GM18507 (cell line): Measurements from ENCODE around the gene ITK.
A peak's percentile ranks its signal among the peaks of the same experiment; 100 is the strongest.

ENCODE experiments used
- DNase-seq: peaks from one replicate; pipeline ENCODE4 v3.0.0; 2011; ENCODE audit warnings: low read depth; ENCODE audit not compliant: insufficient read length; ENCODE audit errors: extremely low spot score
- FAIRE-seq: peaks from 2 replicates; lab custom pipeline; 2011; peaks lifted over from hg19 to GRCh38; lab: Jason Lieb, UNC

The ITK gene

DNA sequence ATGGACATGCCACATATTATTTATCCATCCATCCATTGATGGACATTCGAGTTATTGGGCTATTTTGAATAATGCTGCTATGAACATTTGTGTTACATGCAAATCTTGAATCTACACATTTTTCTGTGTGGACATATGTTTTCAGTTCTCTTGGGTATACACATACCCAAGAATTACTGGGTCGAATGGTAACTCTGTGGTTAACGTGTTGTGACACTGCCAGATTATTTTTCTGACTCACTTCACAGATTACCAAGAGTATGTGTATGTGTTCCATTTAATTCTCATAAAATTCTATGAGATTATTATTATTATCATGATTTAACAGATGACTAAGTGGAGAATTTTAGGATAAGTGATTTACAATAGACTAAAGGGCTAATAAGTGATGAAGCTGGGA is 112.0 kb downstream of the ITK start:
- FAIRE-seq: peak; percentile 33
- DNase-seq: no peak

DNA sequence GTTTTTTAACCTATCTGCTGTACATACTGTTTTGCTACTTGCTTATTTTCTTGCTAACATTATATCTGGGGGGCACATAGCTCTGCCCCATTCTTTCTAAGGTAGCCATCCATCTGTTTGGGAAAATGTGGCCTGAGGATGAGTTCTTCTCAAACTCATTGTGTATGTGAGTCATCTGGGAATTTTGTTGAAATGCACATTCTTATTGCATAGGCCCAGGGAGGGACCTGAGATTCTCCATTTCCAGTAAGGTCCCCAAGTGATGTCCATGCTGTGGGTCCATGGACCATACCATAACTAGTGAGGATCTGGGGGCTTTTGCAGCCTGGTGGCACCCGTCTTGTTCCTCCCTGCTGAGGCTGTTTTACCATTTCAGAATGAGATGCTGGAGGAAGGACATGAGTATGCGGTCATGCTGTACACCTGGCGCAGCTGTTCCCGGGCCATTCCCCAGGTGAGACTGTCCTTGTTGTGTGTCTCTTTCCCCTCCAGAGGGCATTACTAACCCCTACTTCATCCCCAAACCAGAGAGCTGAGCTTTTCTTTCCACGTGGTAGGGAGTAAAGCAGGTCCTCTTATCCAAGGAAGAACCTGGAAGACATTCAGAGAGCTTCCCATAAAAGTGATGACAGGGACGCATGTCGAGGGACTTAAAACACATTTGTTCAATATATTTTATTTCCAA is 113.9 kb downstream of the ITK start:
- DNase-seq: no peak
- FAIRE-seq: no peak

DNA sequence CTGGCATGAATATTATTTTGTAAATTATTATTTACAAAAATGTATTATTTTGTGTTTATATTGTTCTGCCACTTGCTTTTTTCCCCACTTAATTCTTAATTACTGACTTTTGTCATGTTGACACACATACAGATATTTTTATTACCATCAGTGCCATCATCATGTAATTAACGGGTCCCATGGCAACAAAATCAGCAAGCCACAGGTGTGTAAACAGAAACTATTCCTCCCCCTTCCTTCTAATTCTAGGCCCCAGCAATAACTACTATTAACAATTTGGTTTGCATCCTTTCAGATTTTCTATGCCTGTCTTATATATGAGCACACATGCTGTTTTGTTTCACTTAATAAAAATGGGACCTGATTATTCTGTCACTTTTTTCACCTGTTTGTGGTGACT is 114.6 kb downstream of the ITK start:
- DNase-seq: no peak
- FAIRE-seq: no peak

GRCh38 chr5:157300564-157300963 is 119.9 kb downstream of the ITK start:
- no peak for FAIRE-seq
- no peak for DNase-seq

GRCh38 chr5:157301066-157301465 is 120.4 kb downstream of the ITK start:
- FAIRE-seq (no peak), DNase-seq (no peak)

DNA sequence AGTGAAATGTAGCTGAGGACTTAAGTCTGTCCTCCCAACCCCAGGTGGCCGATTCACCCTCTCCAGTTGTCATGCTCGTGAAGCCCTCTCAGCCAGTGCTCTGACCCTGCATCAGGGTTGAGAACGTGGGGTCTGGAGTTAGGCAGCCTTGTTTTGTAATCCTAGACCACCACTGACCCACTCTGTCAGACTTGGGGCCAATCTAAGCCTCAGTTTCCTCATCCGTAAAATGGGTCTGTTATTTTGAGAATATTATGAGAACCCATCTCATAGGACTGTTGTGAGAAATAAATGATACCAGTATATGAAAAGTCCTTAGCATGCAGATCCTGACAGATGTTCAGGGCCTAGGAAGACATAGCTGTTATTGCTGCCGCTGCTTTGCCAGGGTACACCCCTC is 122.4 kb downstream of the ITK start:
- DNase-seq (no peak), FAIRE-seq (no peak)

- DNase-seq: no peak
- no peak for FAIRE-seq
Measured at GRCh38 chr5:157303667-157304327, 123.2 kb downstream of the ITK start.
